IgD-negative memory B cell (primary cell): Measurements from ENCODE around the gene SNX13. TPM values are rescaled to one million over a fixed set of nuclear protein-coding genes. Genes with fewer than 3 reads are reported as not detected.

Source experiments
- H3K27ac Mint-ChIP-seq, 3 donors: one replicate each; pipeline ENCODE4 v1.8.0; 2020 to 2022; ENCODE audit warnings: mild to moderate bottlenecking in 3 of 3, mixed read lengths in 3 of 3, moderate library complexity in 1 of 3
- H3K27me3 Mint-ChIP-seq: one replicate; pipeline ENCODE4 v1.8.0; 2021; ENCODE audit warnings: mixed read lengths
- H3K36me3 Mint-ChIP-seq: one replicate; pipeline ENCODE4 v1.8.0; 2020; ENCODE audit warnings: mild to moderate bottlenecking, mixed read lengths
- H3K4me1 Mint-ChIP-seq, 3 donors: one replicate each; pipeline ENCODE4 v1.8.0; 2020 to 2022; ENCODE audit warnings: mixed read lengths in 3 of 3, mild to moderate bottlenecking in 1 of 3
- H3K4me3 Mint-ChIP-seq, 4 donors: one replicate each; pipeline ENCODE4 v1.8.0; 2020 to 2022; ENCODE audit warnings: mild to moderate bottlenecking in 4 of 4, mixed read lengths in 4 of 4, moderate library complexity in 3 of 4
- H3K9me3 Mint-ChIP-seq, 3 donors: one replicate each; pipeline ENCODE4 v1.8.0; 2020 to 2021; ENCODE audit warnings: mixed read lengths in 3 of 3, mild to moderate bottlenecking in 1 of 3
- polyA plus RNA-seq: library from polyadenylated mRNA; unstranded; fragments of 300-500 nt; fragmentation: Illumina TruSeq; gene quantifications from one replicate; pipeline ENCODE4 v1.2.3, GENCODE V29; 2021

The SNX13 gene
- polyA plus RNA-seq, 1 donor from 2014 or later, result 12.1 TPM

GRCh38 chr7:17781491-17782215 lies 158.6 kb downstream of the SNX13 start:
- H3K36me3 Mint-ChIP-seq, result no peaks in the 10 kb centered on the region
- no peaks in the 10 kb centered on the region for H3K27me3 Mint-ChIP-seq
- no peak overlapping the region for H3K27ac Mint-ChIP-seq

GRCh38 chr7:17779381-17779780 lies 160.9 kb downstream of the SNX13 start:
- Mint-ChIP-seq H3K9me3 (no peaks in the 10 kb centered on the region), H3K27me3 (no peaks in the 10 kb centered on the region), H3K4me1 (no peaks in the 10 kb centered on the region), H3K4me3 (no peak overlapping the region), H3K36me3 (no peaks in the 10 kb centered on the region), H3K27ac (no peak overlapping the region)

More at GRCh38 chr7:17781491-17782215, 158.6 kb downstream of the SNX13 start:
- Mint-ChIP-seq H3K4me3 (no peak overlapping the region), H3K9me3 (no peaks in the 10 kb centered on the region), H3K4me1 (no peaks in the 10 kb centered on the region)

GRCh38 chr7:17774716-17775288 lies 165.5 kb downstream of the SNX13 start:
- H3K4me3 Mint-ChIP-seq, result no peak overlapping the region
- H3K4me1 Mint-ChIP-seq, result peaks cover 2 to 5% (median 4%) of the 10 kb centered on the region in 3 donors
- H3K27me3 Mint-ChIP-seq, result no peaks in the 10 kb centered on the region
- no peaks in the 10 kb centered on the region for H3K9me3 Mint-ChIP-seq
- H3K27ac Mint-ChIP-seq, result no peak overlapping the region
- no peaks in the 10 kb centered on the region for H3K36me3 Mint-ChIP-seq

GRCh38 chr7:17774248-17774647 lies 166.0 kb downstream of the SNX13 start:
- peaks cover 2 to 5% (median 4%) of the 10 kb centered on the region in 3 donors for H3K4me1 Mint-ChIP-seq
- no peak overlapping the region for H3K27ac Mint-ChIP-seq
- H3K9me3 Mint-ChIP-seq, result no peaks in the 10 kb centered on the region
- H3K36me3 Mint-ChIP-seq, result no peaks in the 10 kb centered on the region
- no peaks in the 10 kb centered on the region for H3K27me3 Mint-ChIP-seq
- H3K4me3 Mint-ChIP-seq, result no peak overlapping the region

- no peaks in the 10 kb centered on the region for H3K27me3 Mint-ChIP-seq
- peaks cover 2 to 5% (median 4%) of the 10 kb centered on the region in 3 donors for H3K4me1 Mint-ChIP-seq
- H3K27ac Mint-ChIP-seq, result no peak overlapping the region
- no peaks in the 10 kb centered on the region for H3K9me3 Mint-ChIP-seq
- H3K36me3 Mint-ChIP-seq, result no peaks in the 10 kb centered on the region
- no peak overlapping the region for H3K4me3 Mint-ChIP-seq
Measured at GRCh38 chr7:17773289-17773626, 167.0 kb downstream of the SNX13 start.

GRCh38 chr7:17772581-17773288 lies 167.6 kb downstream of the SNX13 start:
- peak overlapping the region in 1 of 3 donors; percentile 76 for H3K27ac Mint-ChIP-seq
- H3K4me3 Mint-ChIP-seq, result no peak overlapping the region
- H3K9me3 Mint-ChIP-seq, result no peaks in the 10 kb centered on the region
- no peaks in the 10 kb centered on the region for H3K36me3 Mint-ChIP-seq
- peaks cover 2 to 5% (median 4%) of the 10 kb centered on the region in 3 donors for H3K4me1 Mint-ChIP-seq
- no peaks in the 10 kb centered on the region for H3K27me3 Mint-ChIP-seq

GRCh38 chr7:17771901-17772408 lies 168.3 kb downstream of the SNX13 start:
- H3K36me3 Mint-ChIP-seq, result no peaks in the 10 kb centered on the region
- H3K4me3 Mint-ChIP-seq, result no peak overlapping the region
- no peaks in the 10 kb centered on the region for H3K9me3 Mint-ChIP-seq
- no peak overlapping the region for H3K27ac Mint-ChIP-seq
- no peaks in the 10 kb centered on the region for H3K27me3 Mint-ChIP-seq
- H3K4me1 Mint-ChIP-seq, result peaks cover 2 to 5% (median 4%) of the 10 kb centered on the region in 3 donors

- H3K4me3 Mint-ChIP-seq, result no peak overlapping the region
- H3K27me3 Mint-ChIP-seq, result no peaks in the 10 kb centered on the region
- no peak overlapping the region for H3K27ac Mint-ChIP-seq
- peaks cover 2 to 5% (median 4%) of the 10 kb centered on the region in 3 donors for H3K4me1 Mint-ChIP-seq
- H3K36me3 Mint-ChIP-seq, result no peaks in the 10 kb centered on the region
- H3K9me3 Mint-ChIP-seq, result no peaks in the 10 kb centered on the region
Measured at GRCh38 chr7:17770710-17771375, 169.5 kb downstream of the SNX13 start.

- Mint-ChIP-seq H3K36me3 (no peaks in the 10 kb centered on the region), H3K4me1 (peaks cover 2 to 5% (median 4%) of the 10 kb centered on the region in 3 donors), H3K9me3 (no peaks in the 10 kb centered on the region), H3K27ac (no peak overlapping the region), H3K4me3 (no peak overlapping the region), H3K27me3 (no peaks in the 10 kb centered on the region)
Measured at GRCh38 chr7:17769918-17770317, 170.4 kb downstream of the SNX13 start.

- Mint-ChIP-seq H3K4me1 (peaks cover 0 to 2% (median 0%) of the 10 kb centered on the region in 3 donors), H3K9me3 (peaks cover 0 to 6% (median 3%) of the 10 kb centered on the region in 3 donors), H3K27me3 (no peaks in the 10 kb centered on the region), H3K27ac (no peak overlapping the region), H3K36me3 (peaks cover 4% of the 10 kb centered on the region), H3K4me3 (no peak overlapping the region)
Measured at GRCh38 chr7:17758008-17758407, 182.3 kb downstream of the SNX13 start.

GRCh38 chr7:17746020-17746530 lies 194.2 kb downstream of the SNX13 start:
- H3K4me1 Mint-ChIP-seq, result peaks cover 0 to 2% (median 1%) of the 10 kb centered on the region in 3 donors

GRCh38 chr7:17745610-17746009 lies 194.7 kb downstream of the SNX13 start:
- Mint-ChIP-seq H3K9me3 (no peaks in the 10 kb centered on the region), H3K4me1 (peaks cover 0 to 2% (median 1%) of the 10 kb centered on the region in 3 donors), H3K4me3 (no peak overlapping the region), H3K27ac (no peak overlapping the region), H3K27me3 (no peaks in the 10 kb centered on the region), H3K36me3 (no peaks in the 10 kb centered on the region)

More at GRCh38 chr7:17746020-17746530, 194.2 kb downstream of the SNX13 start:
- peak overlapping the region in 1 of 4 donors; percentile 18 for H3K4me3 Mint-ChIP-seq
- no peaks in the 10 kb centered on the region for H3K27me3 Mint-ChIP-seq
- no peak overlapping the region for H3K27ac Mint-ChIP-seq
- no peaks in the 10 kb centered on the region for H3K36me3 Mint-ChIP-seq
- no peaks in the 10 kb centered on the region for H3K9me3 Mint-ChIP-seq

- Mint-ChIP-seq H3K27ac (no peak overlapping the region), H3K27me3 (no peaks in the 10 kb centered on the region)
Measured at GRCh38 chr7:17743316-17743715, 197.0 kb downstream of the SNX13 start.

GRCh38 chr7:17741426-17741825 lies 198.9 kb downstream of the SNX13 start:
- no peak overlapping the region for H3K4me3 Mint-ChIP-seq
- peaks cover 4% of the 10 kb centered on the region for H3K27me3 Mint-ChIP-seq
- no peak overlapping the region for H3K27ac Mint-ChIP-seq
- H3K9me3 Mint-ChIP-seq, result no peaks in the 10 kb centered on the region
- H3K36me3 Mint-ChIP-seq, result no peaks in the 10 kb centered on the region
- H3K4me1 Mint-ChIP-seq, result peaks cover 0 to 2% (median 1%) of the 10 kb centered on the region in 3 donors

More at GRCh38 chr7:17743316-17743715, 197.0 kb downstream of the SNX13 start:
- H3K36me3 Mint-ChIP-seq, result no peaks in the 10 kb centered on the region
- no peak overlapping the region for H3K4me3 Mint-ChIP-seq
- peaks cover 0 to 2% (median 1%) of the 10 kb centered on the region in 3 donors for H3K4me1 Mint-ChIP-seq
- H3K9me3 Mint-ChIP-seq, result no peaks in the 10 kb centered on the region
